Sigmoid colon (tissue), 4 donors: ENCODE measurements around the gene LSMEM2.

Source experiments
- CTCF ChIP-seq, 4 experiments: fragments of 450-650 bp in 3 of 4; fragments of 200-600 bp in 1 of 4; IDR thresholded peaks; one replicate each; pipeline ENCODE4 v1.5.1; 2016 to 2019; ENCODE audit warnings: antibody characterized with exemption in 4 of 4, mild to moderate bottlenecking in 3 of 4, moderate library complexity in 2 of 4
- EP300 ChIP-seq, 4 donors: sonication (generic); formaldehyde crosslinking; IDR thresholded peaks; one replicate each; pipeline ENCODE4 v1.6.1; 2017; ENCODE audit warnings: antibody characterized with exemption in 4 of 4
- POLR2A ChIP-seq, 2 donors: fragments of 450-650 bp; IDR thresholded peaks; one replicate each; pipeline ENCODE4 v1.6.1; 2016; ENCODE audit warnings: antibody characterized with exemption in 2 of 2, mild to moderate bottlenecking in 2 of 2, moderate library complexity in 2 of 2

GRCh38 chr3:50255251-50255615 is 23.7 kb upstream of the LSMEM2 start:
- TF ChIP-seq CTCF (IDR thresholded peaks at IDR 0.05) (no peak), POLR2A (IDR thresholded peaks at IDR 0.05) (no peak), EP300 (IDR thresholded peaks at IDR 0.05) (no peak)
